K562 (cell line): ENCODE results near the gene ZNF804A. TPM values are rescaled to one million over a fixed set of nuclear protein-coding genes. Genes with fewer than 3 reads are reported as not detected.

ENCODE experiments used
- ATAC-seq: fragments of 200-7000 bp; cut with Tn5 transposase; 3 replicates; pipeline ENCODE4 v1.9.1; 2020; ENCODE audit warnings: moderate library complexity
- BruUV-seq: library from RNA; stranded (reverse); fragments of 400-500 nt; replicated peaks from 2 replicates; lab custom pipeline; 2021; lab: Mats Ljungman, UMichigan
- CTCF ChIA-PET: fragments of 300-600 bp; formaldehyde crosslinking; extraction: SDS; loops from one replicate; lab custom pipeline; 2021; ENCODE audit warnings: low intra/inter-chr PET ratio; lab: Yijun Ruan, JAX
- POLR2A ChIA-PET: fragments of 300-600, 350-650 bp; sonication (Branson Sonifier 250); formaldehyde crosslinking; extraction: SDS; loops from one replicate; lab custom pipeline; 2021; ENCODE audit warnings: antibody characterized with exemption, inconsistent platforms; lab: Yijun Ruan, JAX
- DNase-seq, 4 experiments: peaks; one replicate each; pipeline versions ENCODE4 v3.0.0 to v3.0.0-alpha.2; 2011 to 2018; ENCODE audit warnings: low spot score in 3 of 4, mixed read lengths in 3 of 4; ENCODE audit errors: extremely low read depth in 1 of 4
- FAIRE-seq: peaks from 2 replicates; lab custom pipeline; 2011; peaks lifted over from hg19 to GRCh38; lab: Jason Lieb, UNC
- H2AFZ ChIP-seq: 2 replicates; pipeline ENCODE4 v1.6.0; 2011; ENCODE audit warnings: low read depth, low read length, control low read depth, inconsistent platforms
- H3K27ac ChIP-seq: fragments of 200-600 bp; 3 replicates; pipeline ENCODE4 v1.8.0; 2011; ENCODE audit warnings: low read depth, mild to moderate bottlenecking, control low read depth, inconsistent platforms, low read length, moderate library complexity, mixed read lengths; ENCODE audit errors: extremely low read depth
- H3K27me3 ChIP-seq, 2 experiments: fragments of 300-600 bp in 1 of 2; 2 replicates in 1 of 2; 3 replicates in 1 of 2; pipeline versions ENCODE4 v1.6.0 to v1.8.0; 2011; ENCODE audit warnings: inconsistent platforms in 2 of 2, low read length in 2 of 2, mild to moderate bottlenecking in 1 of 2, mixed read lengths in 1 of 2, moderate library complexity in 1 of 2; ENCODE audit not compliant: control insufficient read depth in 2 of 2, insufficient read depth in 2 of 2
- H3K36me3 ChIP-seq: fragments of 300-600 bp; 3 replicates; pipeline ENCODE4 v1.8.0; 2011; ENCODE audit warnings: mild to moderate bottlenecking, low read length, inconsistent platforms; ENCODE audit not compliant: control insufficient read depth, insufficient read depth
- H3K4me1 ChIP-seq, 2 experiments: fragments of 200-600 bp in 1 of 2; replicated peaks in 1 of 2; 2 replicates in 1 of 2; 3 replicates in 1 of 2; pipeline versions ENCODE4 v1.5.1 to v1.8.0; 2011; ENCODE audit warnings: inconsistent platforms in 2 of 2, low read length in 2 of 2, mild to moderate bottlenecking in 1 of 2, mixed read lengths in 1 of 2, moderate library complexity in 1 of 2; ENCODE audit not compliant: control insufficient read depth in 2 of 2, insufficient read depth in 2 of 2
- H3K4me2 ChIP-seq: 2 replicates; pipeline ENCODE4 v1.6.1; 2011; ENCODE audit warnings: low read length, control low read depth, inconsistent platforms, mixed read lengths; ENCODE audit not compliant: insufficient read depth
- H3K4me3 ChIP-seq: fragments of 200-600 bp; sonication (generic), shearing (Covaris generic); 2 replicates; pipeline ENCODE4 v1.5.1; 2016; ENCODE audit warnings: control low read depth, inconsistent platforms
- H3K79me2 ChIP-seq: fragments of 200-600 bp; 3 replicates; pipeline ENCODE4 v1.8.0; 2011; ENCODE audit warnings: low read length, inconsistent platforms; ENCODE audit not compliant: control insufficient read depth, insufficient read depth
- H3K9ac ChIP-seq, 2 experiments: 2 replicates each; pipeline versions ENCODE4 v1.6.0 to v1.6.1; 2011; ENCODE audit warnings: low read depth in 2 of 2, low read length in 2 of 2, control low read depth in 1 of 2, inconsistent platforms in 1 of 2, mild to moderate bottlenecking in 1 of 2, mixed read lengths in 1 of 2; ENCODE audit not compliant: insufficient read depth in 1 of 2
- H3K9me1 ChIP-seq: one replicate; pipeline ENCODE4 v1.6.0; 2011; ENCODE audit warnings: inconsistent platforms, mild to moderate bottlenecking, low read length, moderate library complexity; ENCODE audit not compliant: control insufficient read depth, insufficient read depth
- H3K9me3 ChIP-seq: replicated peaks from 2 replicates; pipeline ENCODE4 v1.5.1; 2011; ENCODE audit warnings: low read depth, low read length, inconsistent platforms; ENCODE audit not compliant: control insufficient read depth, insufficient read depth
- H4K20me1 ChIP-seq: replicated peaks from 2 replicates; pipeline ENCODE4 v1.6.1; 2011; ENCODE audit warnings: low read length, inconsistent platforms, mixed read lengths; ENCODE audit not compliant: control insufficient read depth, insufficient read depth
- FUS ChIP-seq: fragments of 200-400 bp; formaldehyde crosslinking; optimal IDR thresholded peaks from 2 replicates; pipeline ENCODE3; 2017; ENCODE audit warnings: low read depth, low read length
- GATA2 ChIP-seq: sonication (generic); formaldehyde crosslinking; IDR thresholded peaks from 2 replicates; pipeline ENCODE4 v1.4.0; 2020; ENCODE audit warnings: mild to moderate bottlenecking, missing genetic modification reagents
- ILF3 ChIP-seq: fragments of 450-650 bp; IDR thresholded peaks from 2 replicates; pipeline ENCODE4 v1.6.1; 2018; ENCODE audit warnings: antibody characterized with exemption, mild to moderate bottlenecking, moderate library complexity, borderline replicate concordance
- IRF2 ChIP-seq: sonication (generic); formaldehyde crosslinking; IDR thresholded peaks from 2 replicates; pipeline ENCODE4 v1.8.1; 2022; ENCODE audit warnings: mild to moderate bottlenecking, missing genetic modification reagents
- NCOA4 ChIP-seq: fragments of 450-650 bp; IDR thresholded peaks from 2 replicates; pipeline ENCODE4 v1.6.1; 2018; ENCODE audit warnings: mild to moderate bottlenecking; ENCODE audit not compliant: partially characterized antibody
- POLR2AphosphoS2 ChIP-seq: IDR thresholded peaks from 2 replicates; pipeline ENCODE4 v1.6.1; 2012; ENCODE audit warnings: low read length, improper control_type of control experiment
- SRSF3 ChIP-seq: fragments of 200-400 bp; formaldehyde crosslinking; IDR thresholded peaks from 2 replicates; pipeline ENCODE4 v1.6.1; 2016; ENCODE audit warnings: mild to moderate bottlenecking, low read length, moderate library complexity; ENCODE audit not compliant: insufficient read depth
- TAF1 ChIP-seq: IDR thresholded peaks from 2 replicates; pipeline ENCODE4 v1.6.1; 2011; ENCODE audit warnings: mild to moderate bottlenecking, low read length, moderate library complexity; ENCODE audit not compliant: insufficient read depth, control insufficient read depth, severe bottlenecking; ENCODE audit errors: extremely low read depth
- ZNF175 ChIP-seq: fragments of 200-800 bp; sonication (Bioruptor generic); IDR thresholded peaks from 2 replicates; pipeline ENCODE4 v1.6.1; 2016; ENCODE audit warnings: low read depth, mild to moderate bottlenecking, missing genetic modification characterization, missing compliant biosample characterization
- ZNF212 ChIP-seq: fragments of 450-650 bp; formaldehyde crosslinking; IDR thresholded peaks from 2 replicates; pipeline ENCODE4 v1.4.0; 2020; ENCODE audit warnings: mild to moderate bottlenecking
- WGBS: fragments of 100-300 bp; shearing (Covaris generic); methylation state at CpG from one replicate; pipeline ENCODE4 v1.1.6; 2016; ENCODE audit warnings: low coverage, mixed read lengths; ENCODE audit not compliant: insufficient coverage; ENCODE audit errors: missing lambda C conversion rate; 5-methylcytosine and 5-hydroxymethylcytosine counted together
- in situ Hi-C: fragments of 300-500 bp; cut with MboI; formaldehyde crosslinking; loops from 4 replicates; pipeline ENCODE4 v1.15.0; 2018; ENCODE audit warnings: inconsistent platforms, mixed read lengths
- intact Hi-C: fragments of 100-400 bp; cut with micrococcal nuclease; formaldehyde crosslinking; loops from 2 replicates; pipeline ENCODE4 v1.14.2; 2022
- polyA plus RNA-seq, 8 experiments: library from polyadenylated mRNA; depleted of rRNA in 4 of 8; stranded (reverse) in 5 of 8; unstranded in 3 of 8; fragments of >200 nt; fragmentation: Nextera tagmentation in 2 of 8; fragmentation: Illumina TruSeq in 1 of 8; extraction: Ambion mirVana in 2 of 8; extraction: Trizol in 1 of 8; gene quantifications; 2 replicates each; pipeline versions ENCODE4 v1.2.1 to v1.2.3, GENCODE V29; 2011 to 2014; ENCODE audit warnings: inconsistent platforms in 1 of 8, missing spikeins in 1 of 8
- total RNA-seq, 7 experiments: library from RNA; depleted of rRNA in 6 of 7; stranded (reverse); fragments of >200 nt in 6 of 7; fragmentation: Illumina TruSeq in 2 of 7; extraction: Trizol in 2 of 7; gene quantifications; 2 replicates each; pipeline versions ENCODE4 v1.2.1 to v1.2.3, GENCODE V29; 2011 to 2021; ENCODE audit warnings: low replicate concordance in 1 of 7
- TF ChIP-seq, protein P1 (sequence below): fragments of 250-450 bp; sonication (Bioruptor Pico); IDR thresholded peaks from 2 replicates; pipeline ENCODE4 v1.9.0; 2021; ENCODE audit warnings: mild to moderate bottlenecking

ZNF804A gene
- total and polyA plus RNA-seq, 9 of the 15 experiments (the other 6 are each of a cell fraction or from before 2014, with no cell fraction given) = 0.01 to 1.2 (median 0.73) TPM

DNA sequence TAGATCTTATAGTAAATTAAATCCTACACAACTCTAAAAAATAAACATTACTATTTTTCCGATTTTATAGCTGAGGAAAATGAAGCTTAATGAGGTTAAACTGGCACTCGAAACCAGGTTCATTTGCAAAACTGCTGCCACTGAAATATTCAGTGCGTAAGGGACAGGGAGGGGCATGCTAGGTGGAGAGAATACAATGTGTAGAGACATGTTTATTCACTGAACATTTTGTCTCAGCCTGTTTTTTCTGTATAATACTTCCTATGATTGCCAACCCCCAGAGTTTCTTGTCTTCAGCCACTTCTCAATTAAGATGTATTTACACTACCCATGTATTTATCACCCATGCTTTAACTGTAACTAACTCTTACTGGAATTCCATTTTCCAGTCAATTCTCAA lies 31.6 kb upstream of the ZNF804A start:
- intact Hi-C loops (no loop called here), in situ Hi-C loops (no loop called here)
- H3K9me3 ChIP-seq = no peaks in the 10 kb centered on the region
- no peak for DNase-seq
- TF ChIP-seq ZNF175 (CRISPR knock-in tag) (no peak), TAF1 (no peak), ZNF212 (no peak), POLR2AphosphoS2 (no peak), GATA2 (CRISPR knock-in tag) (no peak), FUS (no peak), IRF2 (CRISPR knock-in tag) (no peak), SRSF3 (no peak), NCOA4 (no peak), ILF3 (no peak)
- TF ChIP-seq, protein P1, sequence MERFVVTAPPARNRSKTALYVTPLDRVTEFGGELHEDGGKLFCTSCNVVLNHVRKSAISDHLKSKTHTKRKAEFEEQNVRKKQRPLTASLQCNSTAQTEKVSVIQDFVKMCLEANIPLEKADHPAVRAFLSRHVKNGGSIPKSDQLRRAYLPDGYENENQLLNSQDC = no peak
- WGBS = 4% methylated on average over 3 of the region's 3 CpGs
- H3K4me3 ChIP-seq = no peak overlapping the region
- no peak overlapping the region for H3K4me2 ChIP-seq
- H3K9ac ChIP-seq = no peak overlapping the region
- ChIA-PET POLR2A (interaction anchor here (0.6 kb wide), 1 partner anchor 216 kb away, joined by 3 read pairs; no protein-coding TSS in a partner anchor), CTCF (no interaction called here)
- FAIRE-seq = no peak
- H3K27ac ChIP-seq = no peak overlapping the region
- H4K20me1 ChIP-seq = no peaks in the 10 kb centered on the region
- no peaks in the 10 kb centered on the region for H3K36me3 ChIP-seq
- no peaks in the 10 kb centered on the region for H3K27me3 ChIP-seq
- H3K4me1 ChIP-seq = no peaks in the 10 kb centered on the region
- H2AFZ ChIP-seq = no peak overlapping the region
- no TSS peak for BruUV-seq
- H3K79me2 ChIP-seq = no peaks in the 10 kb centered on the region
- no peak for ATAC-seq
- no peaks in the 10 kb centered on the region for H3K9me1 ChIP-seq
